ENCODE measurements around the gene SGSM1. TPM values are rescaled to one million over a fixed set of nuclear protein-coding genes. Genes with fewer than 3 reads are reported as not detected.

The SGSM1 gene
- total RNA-seq, 2 donors from 2014 or later, result 3.6 to 4.6 TPM

- intact Hi-C loops (cut with DNase I), result no loop called here
- Histone ChIP-seq H3K27me3 (no peaks in the 10 kb centered on the region), H3K4me1 (no peaks in the 10 kb centered on the region), H3K4me3 (no peak overlapping the region), H3K27ac (no peak overlapping the region), H3K36me3 (replicated peaks in 1 of 2; ENCODE audit: insufficient read depth in 1 of 2, low read depth in 2 of 2) (no peaks in the 10 kb centered on the region), H3K9me3 (no peaks in the 10 kb centered on the region)
- no peak for ATAC-seq
- TF ChIP-seq CTCF (IDR thresholded peaks at IDR 0.05), result no peak
- no peak for TF ChIP-seq POLR2A (IDR thresholded peaks at IDR 0.05)
- 84 to 90% methylated on average over 8 of the region's 8 CpGs for WGBS, 2 donors
- DNase-seq, result no peak
Measured at GRCh38 chr22:24867323-24868022, 61.5 kb downstream of the SGSM1 start.

DNA sequence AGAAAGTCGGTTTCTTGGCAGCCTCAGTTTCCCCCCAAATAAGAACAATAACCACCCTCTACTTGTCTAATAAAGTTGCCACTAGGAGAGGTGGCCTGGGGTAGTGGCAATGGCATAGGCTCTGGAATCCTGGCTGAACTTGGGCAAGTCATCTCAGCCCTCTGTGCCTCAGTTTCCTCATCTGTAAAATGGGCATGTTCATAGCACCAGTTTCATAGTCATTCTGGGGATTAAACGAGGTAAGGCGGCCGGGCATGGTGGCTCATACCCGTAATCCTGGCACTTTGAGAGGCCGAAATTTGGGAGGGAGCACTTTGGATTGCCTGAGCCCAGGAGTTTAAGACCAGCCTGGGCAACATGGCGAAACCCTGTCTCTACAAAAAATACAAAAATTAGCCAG lies 63.0 kb downstream of the SGSM1 start:
- intact Hi-C loops (cut with DNase I), result no loop called here
- H3K36me3 ChIP-seq (replicated peaks in 1 of 2; ENCODE audit: insufficient read depth in 1 of 2, low read depth in 2 of 2), result no peaks in the 10 kb centered on the region
- 93 to 97% methylated on average over 6 to 7 of the region's 7 CpGs for WGBS, 2 donors
- no peaks in the 10 kb centered on the region for H3K9me3 ChIP-seq
- H3K27me3 ChIP-seq, result no peaks in the 10 kb centered on the region
- TF ChIP-seq POLR2A (IDR thresholded peaks at IDR 0.05) (no peak), CTCF (IDR thresholded peaks at IDR 0.05) (no peak)
- no peak for ATAC-seq
- no peak overlapping the region for H3K4me3 ChIP-seq
- H3K4me1 ChIP-seq, result no peaks in the 10 kb centered on the region
- no peak for DNase-seq
- no peak overlapping the region for H3K27ac ChIP-seq

DNA sequence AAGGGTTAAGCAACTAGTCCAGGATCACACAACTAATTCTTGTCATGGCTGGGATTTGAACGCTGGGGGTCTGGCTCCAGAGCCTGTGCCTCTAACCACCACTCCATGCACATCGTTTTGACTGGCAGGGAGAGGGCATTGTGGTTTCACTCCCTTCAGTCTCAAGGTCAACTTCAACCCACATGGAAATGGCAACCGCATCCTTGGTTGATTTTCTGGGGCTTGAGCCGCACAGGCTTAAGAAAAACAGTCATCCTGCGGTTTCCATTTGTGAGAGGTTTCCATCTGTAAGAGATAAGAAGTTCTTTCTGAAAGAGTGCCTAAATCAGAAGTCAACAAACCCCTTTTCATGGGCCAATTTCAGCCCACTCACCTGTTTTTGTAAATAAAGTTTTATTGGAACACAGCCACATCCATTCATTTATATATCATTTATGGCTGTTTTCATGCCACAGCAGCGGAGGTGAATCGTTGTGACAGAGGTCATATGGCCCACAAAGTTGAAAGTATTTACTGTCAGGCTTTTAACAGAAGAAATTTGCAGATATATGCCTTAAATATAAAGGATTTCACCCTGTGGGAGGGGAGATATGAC lies 65.7 kb downstream of the SGSM1 start:
- Histone ChIP-seq H3K36me3 (replicated peaks in 1 of 2; ENCODE audit: insufficient read depth in 1 of 2, low read depth in 2 of 2) (no peaks in the 10 kb centered on the region), H3K4me1 (no peaks in the 10 kb centered on the region), H3K9me3 (no peaks in the 10 kb centered on the region), H3K27me3 (no peaks in the 10 kb centered on the region), H3K27ac (no peak overlapping the region), H3K4me3 (no peak overlapping the region)
- WGBS, 2 donors, result 88 to 93% methylated on average over 7 of the region's 7 CpGs
- DNase-seq, result no peak
- no peak for TF ChIP-seq CTCF (IDR thresholded peaks at IDR 0.05)
- no peak for TF ChIP-seq POLR2A (IDR thresholded peaks at IDR 0.05)
- ATAC-seq, result no peak
- intact Hi-C loops (cut with DNase I), result no loop called here

GRCh38 chr22:24873226-24873625 lies 67.2 kb downstream of the SGSM1 start:
- Histone ChIP-seq H3K27ac (no peak overlapping the region), H3K4me1 (no peaks in the 10 kb centered on the region), H3K4me3 (no peak overlapping the region), H3K27me3 (no peaks in the 10 kb centered on the region), H3K9me3 (no peaks in the 10 kb centered on the region), H3K36me3 (replicated peaks in 1 of 2; ENCODE audit: insufficient read depth in 1 of 2, low read depth in 2 of 2) (no peaks in the 10 kb centered on the region)
- ATAC-seq (no peak), DNase-seq (no peak)
- TF ChIP-seq POLR2A (IDR thresholded peaks at IDR 0.05) (no peak), CTCF (IDR thresholded peaks at IDR 0.05) (no peak)
- intact Hi-C loops (cut with DNase I), result no loop called here
- WGBS, 2 donors, result 80 to 87% methylated on average over 5 of the region's 5 CpGs
